ENCODE measurements around the gene SWI5.

- no peak for TF ChIP-seq RAD21 (IDR thresholded peaks at IDR 0.05; ENCODE audit: low read depth)
- TF ChIP-seq, protein P1, sequence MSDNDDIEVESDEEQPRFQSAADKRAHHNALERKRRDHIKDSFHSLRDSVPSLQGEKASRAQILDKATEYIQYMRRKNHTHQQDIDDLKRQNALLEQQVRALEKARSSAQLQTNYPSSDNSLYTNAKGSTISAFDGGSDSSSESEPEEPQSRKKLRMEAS (IDR thresholded peaks at IDR 0.05), result no peak
- no peak for TF ChIP-seq NFIC (IDR thresholded peaks at IDR 0.05)
- TF ChIP-seq, protein P2, sequence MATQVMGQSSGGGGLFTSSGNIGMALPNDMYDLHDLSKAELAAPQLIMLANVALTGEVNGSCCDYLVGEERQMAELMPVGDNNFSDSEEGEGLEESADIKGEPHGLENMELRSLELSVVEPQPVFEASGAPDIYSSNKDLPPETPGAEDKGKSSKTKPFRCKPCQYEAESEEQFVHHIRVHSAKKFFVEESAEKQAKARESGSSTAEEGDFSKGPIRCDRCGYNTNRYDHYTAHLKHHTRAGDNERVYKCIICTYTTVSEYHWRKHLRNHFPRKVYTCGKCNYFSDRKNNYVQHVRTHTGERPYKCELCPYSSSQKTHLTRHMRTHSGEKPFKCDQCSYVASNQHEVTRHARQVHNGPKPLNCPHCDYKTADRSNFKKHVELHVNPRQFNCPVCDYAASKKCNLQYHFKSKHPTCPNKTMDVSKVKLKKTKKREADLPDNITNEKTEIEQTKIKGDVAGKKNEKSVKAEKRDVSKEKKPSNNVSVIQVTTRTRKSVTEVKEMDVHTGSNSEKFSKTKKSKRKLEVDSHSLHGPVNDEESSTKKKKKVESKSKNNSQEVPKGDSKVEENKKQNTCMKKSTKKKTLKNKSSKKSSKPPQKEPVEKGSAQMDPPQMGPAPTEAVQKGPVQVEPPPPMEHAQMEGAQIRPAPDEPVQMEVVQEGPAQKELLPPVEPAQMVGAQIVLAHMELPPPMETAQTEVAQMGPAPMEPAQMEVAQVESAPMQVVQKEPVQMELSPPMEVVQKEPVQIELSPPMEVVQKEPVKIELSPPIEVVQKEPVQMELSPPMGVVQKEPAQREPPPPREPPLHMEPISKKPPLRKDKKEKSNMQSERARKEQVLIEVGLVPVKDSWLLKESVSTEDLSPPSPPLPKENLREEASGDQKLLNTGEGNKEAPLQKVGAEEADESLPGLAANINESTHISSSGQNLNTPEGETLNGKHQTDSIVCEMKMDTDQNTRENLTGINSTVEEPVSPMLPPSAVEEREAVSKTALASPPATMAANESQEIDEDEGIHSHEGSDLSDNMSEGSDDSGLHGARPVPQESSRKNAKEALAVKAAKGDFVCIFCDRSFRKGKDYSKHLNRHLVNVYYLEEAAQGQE (IDR thresholded peaks at IDR 0.05; ENCODE audit: low read depth), result no peak
- no peak for TF ChIP-seq TAF1 (IDR thresholded peaks at IDR 0.05; ENCODE audit: low read depth)
- no peak for TF ChIP-seq TEAD4 (IDR thresholded peaks at IDR 0.05)
- no peak for TF ChIP-seq EGR1 (IDR thresholded peaks at IDR 0.05)
- no peak for TF ChIP-seq YY1 (IDR thresholded peaks at IDR 0.05; ENCODE audit: low read depth)
- no peak for TF ChIP-seq CEBPB (IDR thresholded peaks at IDR 0.05)
- no peak for TF ChIP-seq TCF12 (IDR thresholded peaks at IDR 0.05; ENCODE audit: low read depth)
- no peak for TF ChIP-seq CREB1 (IDR thresholded peaks at IDR 0.05; ENCODE audit: low read depth)
Observed at GRCh38 chr9:128333451-128333869, 57.4 kb downstream of the SWI5 start.

Measured in Ishikawa (cell line).